ENCODE results near the gene SCYL1. TPM values are rescaled to one million over a fixed set of nuclear protein-coding genes. Genes with fewer than 3 reads are reported as not detected.
A peak's percentile ranks its signal among the peaks of the same experiment; 100 is the strongest.

The SCYL1 gene
- total RNA-seq (2021): 106 and 135 TPM in 2 replicates
- Bru-seq, nascent RNA: percentile 70 among the genes with signal in this experiment
- percentile 78 among the genes with signal in this experiment for BruChase-seq, experiment 1, labeled RNA remaining after a 2-hour chase
- BruChase-seq, experiment 2, labeled RNA remaining after a 6-hour chase: percentile 90 among the genes with signal in this experiment
- long read RNA-seq, transcript SCYL1-203 (18 exons, 2,583 nt): minor isoform, 37 of 206 reads
- long read RNA-seq, transcript SCYL1-201 (18 exons, 2,642 nt): major isoform, 72 of 206 reads
- long read RNA-seq, partial matches to known transcripts: 44 of 206 reads
- long read RNA-seq, other reads (novel, unspliced or antisense): 46 of 206 reads

GRCh38 chr11:65524741-65525545, at the start of gene SCYL1:
Gene SCYL1 (plus strand): TSS chr11:65525083. CDS start chr11:65525154, 71 bp downstream.
- Histone ChIP-seq H3K4me1 (replicated peaks; ENCODE audit: insufficient read depth) (peaks cover 13% of the 10 kb centered on the region), H3K4me2 (peak within 1 kb of the TSS; percentile 100), H3K36me3 (ENCODE audit: low read depth) (peaks cover 21% of the 10 kb centered on the region; the same call in 1 of the 2 replicates), H4K20me1 (ENCODE audit: insufficient read depth) (peaks cover 4% of the 10 kb centered on the region; the same call in 1 of the 2 replicates), H3F3A (ENCODE audit: insufficient read depth, low read depth) (peaks cover 4% of the 10 kb centered on the region; the same call in 1 of the 2 replicates), H3K4me3 (peak within 1 kb of the TSS; percentile 100), H3K27me3 (ENCODE audit: insufficient read depth, low read depth) (no peaks in the 10 kb centered on the region), H3K9me3 (ENCODE audit: insufficient read depth, low read depth) (no peaks in the 10 kb centered on the region), H3K9me2 (ENCODE audit: insufficient read depth) (no peaks in the 10 kb centered on the region), H2AFZ (peak within 1 kb of the TSS; percentile 97), H3K27ac (peak within 1 kb of the TSS; percentile 39; the same call in 1 of the 2 replicates), H3K79me2 (ENCODE audit: low read depth) (peaks cover 17% of the 10 kb centered on the region)
- DNase-seq: peak in 1 of 2 experiments; percentile 82
- ChIA-PET CTCF (interaction anchor here (0.6 to 0.8 kb wide), 2 partner anchors 88 to 209 kb away, joined by 3 to 15 read pairs; no protein-coding TSS in a partner anchor), POLR2A (ENCODE audit: unreplicated experiment) (interaction anchor here (0.5 to 0.8 kb wide), 8 partner anchors 17 to 335 kb away, joined by 3 to 15 read pairs (median 8); partner anchors contain the start of genes NEAT1 and SIPA1)
- TF ChIP-seq CTCF (conservative IDR thresholded peaks at IDR 0.05) (no peak), EZH2 (IDR thresholded peaks at IDR 0.05; ENCODE audit: low read depth) (no peak)
- intact Hi-C loops (cut with micrococcal nuclease; ENCODE audit: unreplicated experiment): loop anchor here (1.0 to 5.0 kb wide), 2 partner anchors 15 to 47 kb away; partner anchors contain the start of genes FAM89B and ZNRD2
- BruUV-seq (replicated peaks): no TSS peak

GRCh38 chr11:65476632-65477148, 48.2 kb upstream of the SCYL1 start:
- H3K4me3 ChIP-seq: peak overlapping the region; percentile 74
- 0 out of 2 replicates have a peak overlapping the region, but pooled peaks have one; percentile 34 for H2AFZ ChIP-seq
- H3K27me3 ChIP-seq (ENCODE audit: insufficient read depth, low read depth): no peaks in the 10 kb centered on the region
- ChIA-PET CTCF (interaction anchor here (0.6 to 4.1 kb wide), 3 partner anchors 15 to 164 kb away, joined by 3 to 18 read pairs (median 6); no protein-coding TSS in a partner anchor), POLR2A (ENCODE audit: unreplicated experiment) (interaction anchor here (0.6 to 3.3 kb wide), 8 partner anchors 11 to 79 kb away, joined by 4 to 40 read pairs (median 9); partner anchors contain the start of gene MALAT1)
- H4K20me1 ChIP-seq (ENCODE audit: insufficient read depth): no peaks in the 10 kb centered on the region
- peaks cover 67% of the 10 kb centered on the region for H3F3A ChIP-seq (ENCODE audit: insufficient read depth, low read depth)
- no peaks in the 10 kb centered on the region for H3K9me2 ChIP-seq (ENCODE audit: insufficient read depth)
- TF ChIP-seq EZH2 (IDR thresholded peaks at IDR 0.05; ENCODE audit: low read depth) (no peak), CTCF (conservative IDR thresholded peaks at IDR 0.05) (no peak)
- peak overlapping the region; percentile 89 for H3K4me2 ChIP-seq
- peaks cover 59% of the 10 kb centered on the region for H3K4me1 ChIP-seq (replicated peaks; ENCODE audit: insufficient read depth)
- no peak for DNase-seq
- H3K27ac ChIP-seq: peak overlapping the region; percentile 88
- TSS peak; percentile 83 for BruUV-seq (replicated peaks)
- H3K9me3 ChIP-seq (ENCODE audit: insufficient read depth, low read depth): no peaks in the 10 kb centered on the region
- intact Hi-C loops (cut with micrococcal nuclease; ENCODE audit: unreplicated experiment): loop anchor here (1.0 kb wide), 1 partner anchor 21 kb away; no protein-coding TSS in a partner anchor
- H3K36me3 ChIP-seq (ENCODE audit: low read depth): no peaks in the 10 kb centered on the region
- H3K79me2 ChIP-seq (ENCODE audit: low read depth): peaks cover 33% of the 10 kb centered on the region
